Activated CD8-positive, alpha-beta memory T cell treated with anti-CD3 and anti-CD28 coated beads, Interleukin-2, amount 10 ng/mL, durations not matched to agents 7 days and 5 days (primary cell): ENCODE results near the gene PRELP. TPM values are rescaled to one million over a fixed set of nuclear protein-coding genes. Genes with fewer than 3 reads are reported as not detected.

Experiments used
- ATAC-seq: fragments of 150-1000 bp; cut with Tn5 transposase; one replicate; pipeline ENCODE4 v1.10.0; 2021; ENCODE audit warnings: moderate library complexity
- CTCF ChIA-PET: fragments of 350-600 bp; sonication (Branson Sonifier 250); formaldehyde crosslinking; loops from one replicate; lab custom pipeline; 2021; ENCODE audit warnings: antibody characterized with exemption; lab: Charles Lee
- DNase-seq: peaks from one replicate; pipeline ENCODE4 v3.0.0-alpha.2; 2020
- H3K27ac Mint-ChIP-seq: one replicate; pipeline ENCODE4 v1.8.0; 2021; ENCODE audit warnings: mild to moderate bottlenecking, mixed read lengths
- H3K27me3 Mint-ChIP-seq: one replicate; pipeline ENCODE4 v1.8.0; 2021; ENCODE audit warnings: mixed read lengths
- H3K36me3 Mint-ChIP-seq: one replicate; pipeline ENCODE4 v1.8.0; 2021; ENCODE audit warnings: mild to moderate bottlenecking, mixed read lengths
- H3K4me1 Mint-ChIP-seq: one replicate; pipeline ENCODE4 v1.8.0; 2021; ENCODE audit warnings: mixed read lengths
- H3K4me3 Mint-ChIP-seq: one replicate; pipeline ENCODE4 v1.8.0; 2021; ENCODE audit warnings: mild to moderate bottlenecking, moderate library complexity, mixed read lengths
- H3K9me3 Mint-ChIP-seq: one replicate; pipeline ENCODE4 v1.8.0; 2022; ENCODE audit warnings: low read depth, mixed read lengths
- total RNA-seq, 2 experiments: library from RNA; stranded (reverse); gene quantifications; one replicate each; pipeline ENCODE4 v1.2.3, GENCODE V29; 2021

The PRELP gene
- total RNA-seq, 2 experiments from 2014 or later, result not detected

GRCh38 chr1:203526572-203526971 lies 51.0 kb downstream of the PRELP start:
- Mint-ChIP-seq H3K4me1 (peaks cover 2% of the 10 kb centered on the region), H3K9me3 (no peaks in the 10 kb centered on the region), H3K4me3 (no peak overlapping the region), H3K27ac (no peak overlapping the region), H3K36me3 (no peaks in the 10 kb centered on the region), H3K27me3 (no peaks in the 10 kb centered on the region)
- CTCF ChIA-PET, result interaction anchor here (1.2 to 1.4 kb wide), 2 partner anchors 22 to 100 kb away, joined by 3 read pairs; no protein-coding TSS in a partner anchor
- DNase-seq (no peak), ATAC-seq (no peak)

GRCh38 chr1:203527013-203527412 lies 51.4 kb downstream of the PRELP start:
- Mint-ChIP-seq H3K4me1 (peaks cover 2% of the 10 kb centered on the region), H3K27me3 (no peaks in the 10 kb centered on the region), H3K4me3 (no peak overlapping the region), H3K36me3 (no peaks in the 10 kb centered on the region), H3K9me3 (no peaks in the 10 kb centered on the region), H3K27ac (no peak overlapping the region)
- DNase-seq (no peak), ATAC-seq (no peak)
- CTCF ChIA-PET, result interaction anchor here (1.2 to 1.4 kb wide), 2 partner anchors 23 to 99 kb away, joined by 3 read pairs; no protein-coding TSS in a partner anchor

- Mint-ChIP-seq H3K4me3 (no peak overlapping the region), H3K36me3 (no peaks in the 10 kb centered on the region), H3K9me3 (no peaks in the 10 kb centered on the region), H3K27ac (no peak overlapping the region), H3K27me3 (no peaks in the 10 kb centered on the region), H3K4me1 (peaks cover 2% of the 10 kb centered on the region)
- CTCF ChIA-PET, result interaction anchor here (1.0 to 1.6 kb wide), 3 partner anchors 11 to 261 kb away, joined by 3 to 4 read pairs (median 3); no protein-coding TSS in a partner anchor
- ATAC-seq (no peak), DNase-seq (no peak)
These were observed 52.5 kb downstream of the PRELP start for GRCh38 chr1:203528063-203528462.

DNA sequence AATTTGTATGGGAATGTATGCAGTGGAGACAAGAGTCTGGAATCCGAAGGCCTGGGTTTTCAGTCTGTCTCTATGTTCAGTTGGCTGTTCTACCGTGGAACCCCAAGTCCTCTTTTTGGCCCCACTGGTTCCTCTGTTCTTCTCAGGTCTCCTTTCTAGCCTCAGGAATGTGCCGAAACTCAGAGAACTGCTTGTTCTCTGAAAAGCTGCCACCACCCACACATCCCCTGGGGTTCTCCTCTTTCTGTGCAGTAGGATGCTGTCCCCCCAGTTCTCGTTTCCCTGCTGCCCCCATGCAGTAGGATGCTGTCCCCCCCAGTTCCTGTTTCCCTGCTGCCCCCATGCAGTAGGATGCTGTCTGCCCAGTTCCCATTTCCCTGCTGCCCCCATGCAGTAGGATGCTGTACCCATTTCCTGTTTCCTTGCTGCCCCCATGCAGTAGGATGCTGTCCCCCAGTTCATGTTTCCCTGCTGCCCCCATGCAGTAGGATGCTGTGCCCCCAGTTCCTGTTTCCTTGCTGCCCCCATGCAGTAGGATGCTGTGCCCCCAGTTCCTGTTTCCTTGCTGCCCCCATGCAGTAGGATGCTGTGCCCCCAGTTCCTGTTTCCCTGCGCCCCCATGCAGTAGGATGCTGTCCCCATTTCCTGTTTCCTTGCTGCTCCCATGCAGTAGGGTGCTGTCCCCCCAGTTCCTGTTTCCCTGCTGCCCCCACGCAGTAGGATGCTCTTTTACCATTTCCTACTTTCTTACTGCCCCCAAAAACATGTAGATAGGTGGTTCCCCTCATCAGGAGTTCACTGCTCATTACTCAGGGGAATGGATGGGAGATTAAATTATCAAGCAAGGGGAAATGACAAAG lies 53.6 kb downstream of the PRELP start:
- Mint-ChIP-seq H3K4me3 (no peak overlapping the region), H3K36me3 (no peaks in the 10 kb centered on the region)
- CTCF ChIA-PET, result interaction anchor here (0.6 to 1.6 kb wide), 2 partner anchors 42 to 262 kb away, joined by 3 to 4 read pairs; no protein-coding TSS in a partner anchor

DNA sequence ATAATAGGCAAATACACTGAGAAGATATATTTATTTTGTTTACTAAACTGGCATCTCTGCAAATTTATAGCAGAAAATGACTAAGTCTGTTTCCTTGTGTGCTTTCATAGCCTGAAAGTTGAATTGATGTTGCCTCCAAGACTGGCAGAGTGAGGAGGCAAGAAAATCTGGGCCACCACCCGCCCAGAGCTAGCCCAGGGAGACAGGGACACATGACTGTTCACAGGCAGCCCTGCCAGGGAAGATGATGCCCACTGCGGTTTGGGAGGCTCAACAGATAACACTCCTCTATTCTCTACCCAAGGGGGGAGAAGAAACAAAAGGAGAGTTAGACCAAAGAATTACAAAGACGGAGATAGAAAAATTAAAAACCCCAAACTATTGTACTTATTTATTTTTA lies 55.5 kb downstream of the PRELP start:
- Mint-ChIP-seq H3K4me3 (no peak overlapping the region), H3K4me1 (peaks cover 2% of the 10 kb centered on the region), H3K36me3 (no peaks in the 10 kb centered on the region), H3K27me3 (no peaks in the 10 kb centered on the region), H3K9me3 (no peaks in the 10 kb centered on the region), H3K27ac (no peak overlapping the region)
- CTCF ChIA-PET, result interaction anchor here (1.1 to 2.0 kb wide), 2 partner anchors 27 to 43 kb away, joined by 3 to 5 read pairs; no protein-coding TSS in a partner anchor
- DNase-seq (no peak), ATAC-seq (no peak)

More for the DNA sequence above, 53.6 kb downstream of the PRELP start:
- no peaks in the 10 kb centered on the region for H3K27me3 Mint-ChIP-seq
- DNase-seq (no peak), ATAC-seq (no peak)
- peaks cover 2% of the 10 kb centered on the region for H3K4me1 Mint-ChIP-seq
- no peak overlapping the region for H3K27ac Mint-ChIP-seq
- no peaks in the 10 kb centered on the region for H3K9me3 Mint-ChIP-seq

DNA sequence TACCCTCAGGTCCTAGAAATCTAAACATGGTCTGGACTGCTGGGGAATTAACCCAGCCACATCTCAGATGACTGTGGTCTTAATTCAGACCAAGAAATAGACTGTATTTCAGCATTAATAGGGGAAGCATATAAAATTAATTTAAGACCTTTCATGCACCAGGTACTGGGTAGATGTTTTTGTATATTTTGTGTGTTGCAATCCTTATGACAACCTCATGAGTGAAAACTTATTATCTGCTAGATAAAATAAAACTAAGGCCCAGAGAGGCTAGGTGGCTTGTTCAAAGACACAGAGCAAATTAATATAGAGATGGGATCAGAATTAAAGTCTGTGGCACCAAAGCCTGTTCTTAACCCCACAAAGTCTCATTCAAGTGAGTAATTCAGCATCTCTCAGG lies 58.4 kb downstream of the PRELP start:
- CTCF ChIA-PET, result no interaction called here
- no peaks in the 10 kb centered on the region for H3K9me3 Mint-ChIP-seq
- no peaks in the 10 kb centered on the region for H3K27me3 Mint-ChIP-seq
- H3K4me3 Mint-ChIP-seq, result no peak overlapping the region
- H3K36me3 Mint-ChIP-seq, result no peaks in the 10 kb centered on the region
- ATAC-seq, result no peak
- H3K27ac Mint-ChIP-seq, result no peak overlapping the region
- peaks cover 2% of the 10 kb centered on the region for H3K4me1 Mint-ChIP-seq
- no peak for DNase-seq

- no peaks in the 10 kb centered on the region for H3K9me3 Mint-ChIP-seq
- DNase-seq (no peak), ATAC-seq (no peak)
- CTCF ChIA-PET, result no interaction called here
- H3K4me3 Mint-ChIP-seq, result no peak overlapping the region
- no peaks in the 10 kb centered on the region for H3K27me3 Mint-ChIP-seq
- H3K27ac Mint-ChIP-seq, result no peak overlapping the region
- peaks cover 1% of the 10 kb centered on the region for H3K4me1 Mint-ChIP-seq
- H3K36me3 Mint-ChIP-seq, result no peaks in the 10 kb centered on the region
These were observed 58.9 kb downstream of the PRELP start for GRCh38 chr1:203534526-203534925.

- Mint-ChIP-seq H3K4me3 (no peak overlapping the region), H3K4me1 (no peaks in the 10 kb centered on the region), H3K36me3 (no peaks in the 10 kb centered on the region), H3K27me3 (peaks cover 7% of the 10 kb centered on the region), H3K9me3 (no peaks in the 10 kb centered on the region), H3K27ac (no peak overlapping the region)
- CTCF ChIA-PET, result no interaction called here
- DNase-seq (no peak), ATAC-seq (no peak)
These were observed 61.0 kb downstream of the PRELP start for GRCh38 chr1:203536575-203536974.

DNA sequence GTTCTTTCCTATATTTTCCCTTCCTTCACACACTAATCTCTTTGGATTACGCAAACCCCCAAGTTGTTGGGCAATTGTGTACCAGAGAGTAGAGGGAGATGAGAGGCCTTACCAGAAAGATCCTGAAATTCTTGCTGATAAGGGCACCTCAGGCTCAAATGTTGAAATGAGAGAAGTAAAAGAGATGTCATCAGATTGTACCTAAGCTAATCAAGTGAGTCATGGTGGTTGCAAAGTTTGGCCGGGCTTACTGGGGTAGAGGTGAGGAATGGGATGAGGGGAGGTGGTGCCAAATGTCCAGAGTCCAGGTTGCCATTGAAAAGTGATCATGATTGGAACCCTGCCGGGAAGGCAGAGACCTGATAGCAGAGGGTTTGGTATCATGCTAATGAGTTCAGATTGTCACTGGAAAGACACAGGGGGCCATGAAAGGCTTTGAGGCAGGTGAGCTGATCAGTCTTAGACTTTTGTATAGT lies 61.4 kb downstream of the PRELP start:
- DNase-seq, result no peak
- ATAC-seq, result no peak
- Mint-ChIP-seq H3K27ac (no peak overlapping the region), H3K4me3 (no peak overlapping the region), H3K27me3 (peaks cover 7% of the 10 kb centered on the region), H3K9me3 (no peaks in the 10 kb centered on the region), H3K36me3 (no peaks in the 10 kb centered on the region), H3K4me1 (no peaks in the 10 kb centered on the region)
- CTCF ChIA-PET, result no interaction called here

- ATAC-seq (peak; percentile 33), DNase-seq (no peak)
- Mint-ChIP-seq H3K27ac (no peak overlapping the region), H3K4me1 (no peaks in the 10 kb centered on the region), H3K36me3 (no peaks in the 10 kb centered on the region), H3K4me3 (no peak overlapping the region), H3K9me3 (no peaks in the 10 kb centered on the region), H3K27me3 (peaks cover 7% of the 10 kb centered on the region)
- CTCF ChIA-PET, result no interaction called here
These were observed 62.3 kb downstream of the PRELP start for GRCh38 chr1:203537806-203538464.

GRCh38 chr1:203538726-203539125 lies 63.1 kb downstream of the PRELP start:
- Mint-ChIP-seq H3K36me3 (no peaks in the 10 kb centered on the region), H3K4me1 (no peaks in the 10 kb centered on the region), H3K27me3 (peaks cover 7% of the 10 kb centered on the region), H3K9me3 (no peaks in the 10 kb centered on the region), H3K4me3 (no peak overlapping the region), H3K27ac (no peak overlapping the region)
- CTCF ChIA-PET, result interaction anchor here (0.9 kb wide), 2 partner anchors 11 to 45 kb away, joined by 3 read pairs; partner anchors contain the start of gene OPTC
- ATAC-seq (no peak), DNase-seq (no peak)

GRCh38 chr1:203539831-203540546 lies 64.4 kb downstream of the PRELP start:
- no peak for DNase-seq
- Mint-ChIP-seq H3K4me1 (no peaks in the 10 kb centered on the region), H3K9me3 (no peaks in the 10 kb centered on the region), H3K36me3 (no peaks in the 10 kb centered on the region), H3K27ac (no peak overlapping the region), H3K4me3 (no peak overlapping the region), H3K27me3 (peaks cover 7% of the 10 kb centered on the region)
- CTCF ChIA-PET, result interaction anchor here (0.9 kb wide), 1 partner anchor 52 kb away, joined by 3 read pairs; no protein-coding TSS in a partner anchor
- no peak for ATAC-seq
